H1 (cell line): Measurements from ENCODE around the gene TNS3. TPM values are rescaled to one million over a fixed set of nuclear protein-coding genes. Genes with fewer than 3 reads are reported as not detected.

ENCODE experiments used
- CTCF ChIA-PET: fragments of 300-600 bp; sonication (Branson Sonifier 250); formaldehyde crosslinking; loops from one replicate; lab custom pipeline; 2021; ENCODE audit not compliant: partially characterized antibody; lab: Charles Lee
- POLR2A ChIA-PET: fragments of 300-600 bp; sonication (Branson Sonifier 250); formaldehyde crosslinking; loops from one replicate; lab custom pipeline; 2021; ENCODE audit warnings: inconsistent platforms; ENCODE audit not compliant: partially characterized antibody; lab: Charles Lee
- DNase-seq, 2 experiments: peaks; one replicate each; pipeline versions ENCODE4 v3.0.0 to v3.0.0-alpha.2; 2010 to 2022; ENCODE audit warnings: low spot score in 2 of 2, low read depth in 1 of 2, mixed read lengths in 1 of 2
- FAIRE-seq: peaks from 2 replicates; lab custom pipeline; 2011; peaks lifted over from hg19 to GRCh38; lab: Jason Lieb, UNC
- H2AFZ ChIP-seq: 2 replicates; pipeline ENCODE4 v1.8.1; 2012; ENCODE audit warnings: low read length, inconsistent platforms
- H2AK5ac ChIP-seq: 2 replicates; pipeline ENCODE4 v1.6.1; 2013; ENCODE audit warnings: low read depth, low read length
- H2BK120ac ChIP-seq: replicated peaks from 2 replicates; pipeline ENCODE3; 2013; ENCODE audit warnings: low read depth, low read length, inconsistent platforms
- H2BK12ac ChIP-seq: 2 replicates; pipeline ENCODE4 v1.6.1; 2013; ENCODE audit warnings: low read depth, low read length
- H2BK15ac ChIP-seq: 2 replicates; pipeline ENCODE4 v1.6.1; 2013; ENCODE audit warnings: low read length
- H2BK20ac ChIP-seq: 2 replicates; pipeline ENCODE4 v1.6.1; 2013; ENCODE audit warnings: low read length
- H2BK5ac ChIP-seq: 2 replicates; pipeline ENCODE4 v1.6.1; 2013; ENCODE audit warnings: low read depth, low read length
- H3K14ac ChIP-seq: 2 replicates; pipeline ENCODE4 v1.6.1; 2013; ENCODE audit warnings: inconsistent platforms; ENCODE audit not compliant: insufficient read length
- H3K18ac ChIP-seq: 2 replicates; pipeline ENCODE4 v1.6.1; 2013; ENCODE audit warnings: low read length; ENCODE audit errors: extremely low read depth
- H3K23ac ChIP-seq: 2 replicates; pipeline ENCODE4 v1.6.1; 2013; ENCODE audit warnings: inconsistent platforms; ENCODE audit not compliant: insufficient read length
- H3K23me2 ChIP-seq: 2 replicates; pipeline ENCODE4 v1.6.1; 2013; ENCODE audit warnings: low read depth, low read length
- H3K27ac ChIP-seq: 2 replicates; pipeline ENCODE4 v1.6.1; 2011; ENCODE audit warnings: low read depth, low read length, inconsistent platforms
- H3K27me3 ChIP-seq, 4 experiments: replicated peaks in 1 of 4; 1 replicate in 1 of 4; 2 replicates in 3 of 4; pipeline versions ENCODE4 v1.6.1 to v1.8.1; 2011 to 2013; ENCODE audit warnings: low read length in 3 of 4, mild to moderate bottlenecking in 3 of 4, inconsistent platforms in 2 of 4, mixed read lengths in 2 of 4, moderate library complexity in 1 of 4; ENCODE audit not compliant: control insufficient read depth in 3 of 4, insufficient read depth in 3 of 4; ENCODE audit errors: extremely low read depth in 1 of 4
- H3K36me3 ChIP-seq, 4 experiments: 2 replicates each; pipeline versions ENCODE4 v1.6.1 to v1.8.1; 2011 to 2013; ENCODE audit warnings: mild to moderate bottlenecking in 4 of 4, low read length in 3 of 4, moderate library complexity in 2 of 4, control low read depth in 1 of 4, inconsistent platforms in 1 of 4; ENCODE audit not compliant: insufficient read depth in 4 of 4, control insufficient read depth in 2 of 4
- H3K4ac ChIP-seq: replicated peaks from 2 replicates; pipeline ENCODE3; 2013; ENCODE audit warnings: low read length, low read depth, mixed read lengths, inconsistent platforms; ENCODE audit not compliant: insufficient read length
- H3K4me1 ChIP-seq, 4 experiments: replicated peaks in 1 of 4; 1 replicate in 1 of 4; 2 replicates in 3 of 4; pipeline versions ENCODE4 v1.6.1 to v1.8.1; 2011 to 2013; ENCODE audit warnings: low read length in 3 of 4, inconsistent platforms in 2 of 4, mixed read lengths in 1 of 4; ENCODE audit not compliant: insufficient read depth in 4 of 4, control insufficient read depth in 3 of 4
- H3K4me2 ChIP-seq, 2 experiments: 2 replicates each; pipeline versions ENCODE4 v1.6.1 to v1.8.1; 2011 to 2013; ENCODE audit warnings: low read depth in 2 of 2, low read length in 2 of 2, control low read depth in 1 of 2, inconsistent platforms in 1 of 2, mild to moderate bottlenecking in 1 of 2; ENCODE audit not compliant: insufficient read depth in 1 of 2
- H3K4me3 ChIP-seq, 4 experiments: fragments of 200-600, 300-600 bp in 1 of 4; sonication (generic), shearing (Covaris generic), sonication (Bioruptor Twin) in 1 of 4; 2 replicates each; pipeline versions ENCODE4 v1.5.1 to v1.8.1; 2011 to 2016; ENCODE audit warnings: low read length in 4 of 4, low read depth in 3 of 4, control low read depth in 2 of 4, inconsistent platforms in 2 of 4, mild to moderate bottlenecking in 2 of 4, mixed read lengths in 1 of 4, moderate library complexity in 1 of 4; ENCODE audit not compliant: insufficient read depth in 2 of 4; ENCODE audit errors: extremely low read depth in 1 of 4
- H3K56ac ChIP-seq: replicated peaks from 2 replicates; pipeline ENCODE3; 2013; ENCODE audit warnings: low read depth, mild to moderate bottlenecking, mixed read lengths, low read length, inconsistent platforms; ENCODE audit not compliant: insufficient read length
- H3K79me1 ChIP-seq: 2 replicates; pipeline ENCODE4 v1.6.1; 2013; ENCODE audit warnings: low read depth, low read length, control low read depth
- H3K79me2 ChIP-seq, 2 experiments: 2 replicates each; pipeline versions ENCODE4 v1.6.1 to v1.8.1; 2012 to 2013; ENCODE audit warnings: low read length in 2 of 2, mild to moderate bottlenecking in 2 of 2, inconsistent platforms in 1 of 2; ENCODE audit not compliant: insufficient read depth in 2 of 2, control insufficient read depth in 1 of 2
- H3K9ac ChIP-seq, 4 experiments: replicated peaks in 1 of 4; 1 replicate in 1 of 4; 2 replicates in 3 of 4; pipeline versions ENCODE4 v1.6.1 to v1.8.1; 2011 to 2013; ENCODE audit warnings: low read depth in 3 of 4, low read length in 3 of 4, control low read depth in 2 of 4, mild to moderate bottlenecking in 2 of 4, moderate library complexity in 2 of 4, inconsistent platforms in 1 of 4; ENCODE audit errors: extremely low read depth in 1 of 4
- H3K9me3 ChIP-seq, 2 experiments: 2 replicates each; pipeline versions ENCODE4 v1.6.1 to v1.8.1; 2012 to 2013; ENCODE audit warnings: mild to moderate bottlenecking in 2 of 2, moderate library complexity in 2 of 2, control low read depth in 1 of 2, inconsistent platforms in 1 of 2, low read depth in 1 of 2, low read length in 1 of 2, mixed read lengths in 1 of 2; ENCODE audit not compliant: insufficient read depth in 2 of 2
- H4K20me1 ChIP-seq, 2 experiments: replicated peaks in 1 of 2; 2 replicates each; pipeline versions ENCODE3 to v1.8.1; 2011 to 2013; ENCODE audit warnings: inconsistent platforms in 2 of 2, low read length in 2 of 2, mild to moderate bottlenecking in 1 of 2; ENCODE audit not compliant: insufficient read depth in 2 of 2, control insufficient read depth in 1 of 2
- H4K5ac ChIP-seq: 2 replicates; pipeline ENCODE4 v1.6.1; 2013; ENCODE audit warnings: low read length, low read depth, mixed read lengths, inconsistent platforms; ENCODE audit not compliant: insufficient read length
- H4K8ac ChIP-seq: 2 replicates; pipeline ENCODE4 v1.8.0; 2013; ENCODE audit warnings: mild to moderate bottlenecking, moderate library complexity, low read length, inconsistent platforms; ENCODE audit not compliant: insufficient read depth; ENCODE audit errors: extremely low read depth
- H4K91ac ChIP-seq: replicated peaks from 2 replicates; pipeline ENCODE3; 2013; ENCODE audit warnings: low read length, mixed read lengths, inconsistent platforms; ENCODE audit not compliant: insufficient read length
- HDAC6 ChIP-seq: IDR thresholded peaks from one replicate; pipeline ENCODE4 v1.7.1; 2012; ENCODE audit warnings: low read depth, mild to moderate bottlenecking, inconsistent platforms, low read length, moderate library complexity
- SIX5 ChIP-seq: IDR thresholded peaks from 2 replicates; pipeline ENCODE4 v1.6.1; 2011; ENCODE audit warnings: mild to moderate bottlenecking, low read depth, low read length
- WGBS, 2 experiments: shearing (Covaris generic) in 1 of 2; methylation state at CpG; one replicate each; pipeline versions ENCODE4 v1.1.6 to v1.1.7; 2013 to 2015; ENCODE audit warnings: low lambda C conversion rate in 2 of 2, mixed read lengths in 2 of 2, inconsistent platforms in 1 of 2, low coverage in 1 of 2, missing lambda C conversion rate in 1 of 2; ENCODE audit not compliant: insufficient replicate concordance in 2 of 2, insufficient coverage in 1 of 2, insufficient read length in 1 of 2; ENCODE audit errors: extremely low coverage in 1 of 2, missing lambda C conversion rate in 1 of 2; 5-methylcytosine and 5-hydroxymethylcytosine counted together
- polyA plus RNA-seq, 7 experiments: library from polyadenylated mRNA; depleted of rRNA in 3 of 7; stranded (reverse) in 5 of 7; unstranded in 2 of 7; fragments of >200 nt in 5 of 7; fragments of 200-250 nt in 2 of 7; gene quantifications; 1 replicate in 5 of 7; 2 replicates in 1 of 7; 4 replicates in 1 of 7; pipeline versions ENCODE4 v1.2.1 to v1.2.3, GENCODE V29; 2011 to 2013; ENCODE audit warnings: missing spikeins in 2 of 7, mixed read lengths in 2 of 7
- total RNA-seq: library from RNA; stranded (reverse); fragmentation: NEBNext Ultra II Directional; extraction: Animal tissue kit (Norgen Biotek cat#: 25700); gene quantifications from 2 replicates; pipeline ENCODE4 v1.2.1, GENCODE V29; 2021

TNS3 gene
- total and polyA plus RNA-seq, 2 of the 8 experiments (the other 6 are each of a cell fraction or from before 2014, with no cell fraction given), result 11.9 to 24.2 TPM

GRCh38 chr7:47357863-47358262 lies 224.0 kb downstream of the TNS3 start:
- Histone ChIP-seq H3K23ac (no peak overlapping the region), H3K9ac (no peak overlapping the region), H2BK120ac (no peak overlapping the region), H3K9me3 (peaks cover 0 to 2% of the 10 kb centered on the region in 2 experiments; a peak in 1 of 4 replicates), H3K4me3 (no peak overlapping the region), H3K27me3 (no peaks in the 10 kb centered on the region), H3K79me2 (peaks cover 3 to 4% of the 10 kb centered on the region in 2 experiments), H4K5ac (no peak overlapping the region), H3K27ac (no peak overlapping the region), H2AFZ (no peak overlapping the region), H3K18ac (no peak overlapping the region), H4K8ac (no peak overlapping the region), H4K20me1 (peaks cover 0 to 4% of the 10 kb centered on the region in 2 experiments), H4K91ac (no peak overlapping the region), H2BK15ac (no peak overlapping the region), H3K4ac (no peak overlapping the region), H3K79me1 (0 out of 2 replicates have a peak, but pooled peaks cover 2% of the 10 kb centered on the region), H2BK12ac (no peak overlapping the region), H3K23me2 (peaks cover 4% of the 10 kb centered on the region; the same call in 1 of the 2 replicates), H2BK5ac (no peak overlapping the region), H3K4me2 (no peak overlapping the region), H3K14ac (no peak overlapping the region), H3K4me1 (peaks cover 0 to 2% (median under 1%) of the 10 kb centered on the region in 4 experiments; a peak in 3 of 7 replicates), H3K36me3 (no peaks in the 10 kb centered on the region), H2BK20ac (no peak overlapping the region), H3K56ac (no peak overlapping the region), H2AK5ac (no peak overlapping the region)
- DNase-seq, result no peak
- no peak for FAIRE-seq
- 89% methylated on average over 7 of the region's 7 CpGs; no CpG with 5 or more reads in 1 of the 2 experiments for WGBS, 2 experiments
- POLR2A ChIA-PET, result no interaction called here
- CTCF ChIA-PET, result no interaction called here
- TF ChIP-seq SIX5 (no peak), HDAC6 (no peak)
